Thymus (tissue), 11 donors: Measurements from ENCODE around the gene MAP2K5. TPM values are rescaled to one million over a fixed set of nuclear protein-coding genes. Genes with fewer than 3 reads are reported as not detected.

Experiments
- DNase-seq, 9 donors: peaks; one replicate each; pipeline ENCODE4 v3.0.0-alpha.2; 2013; ENCODE audit warnings: low spot score in 9 of 9, low read depth in 6 of 9, missing footprints in 1 of 9
- H3K27ac ChIP-seq, 2 donors: one replicate each; pipeline ENCODE4 v1.5.1; 2013; ENCODE audit warnings: control low read depth in 1 of 2, low read depth in 1 of 2, low read length in 1 of 2, mild to moderate bottlenecking in 1 of 2, moderate library complexity in 1 of 2
- H3K27me3 ChIP-seq, 2 donors: one replicate each; pipeline ENCODE4 v1.5.1; 2013; ENCODE audit warnings: low read length in 1 of 2; ENCODE audit not compliant: control insufficient read depth in 2 of 2, insufficient read depth in 1 of 2
- H3K36me3 ChIP-seq, 2 donors: one replicate each; pipeline ENCODE4 v1.5.1; 2013; ENCODE audit warnings: low read length in 1 of 2, mild to moderate bottlenecking in 1 of 2, moderate library complexity in 1 of 2; ENCODE audit not compliant: control insufficient read depth in 2 of 2, insufficient read depth in 2 of 2
- H3K4me1 ChIP-seq, 2 donors: one replicate each; pipeline ENCODE4 v1.5.1; 2013; ENCODE audit warnings: low read length in 2 of 2; ENCODE audit not compliant: control insufficient read depth in 2 of 2, insufficient read depth in 2 of 2
- H3K4me3 ChIP-seq, 2 donors: one replicate each; pipeline ENCODE4 v1.5.1; 2013; ENCODE audit warnings: low read length in 2 of 2, control low read depth in 1 of 2, mild to moderate bottlenecking in 1 of 2
- H3K9me3 ChIP-seq, 2 donors: one replicate each; pipeline ENCODE4 v1.5.1; 2013; ENCODE audit warnings: low read length in 1 of 2, mild to moderate bottlenecking in 1 of 2; ENCODE audit not compliant: control insufficient read depth in 2 of 2, insufficient read depth in 1 of 2
- WGBS: extraction: QIAGEN DNeasy Blood & Tissue Kit; methylation state at CpG from one replicate; pipeline ENCODE4 v1.1.7; 2013; 5-methylcytosine and 5-hydroxymethylcytosine counted together
- polyA plus RNA-seq: library from polyadenylated mRNA; stranded (reverse); fragments of 200-250 nt; gene quantifications from one replicate; pipeline ENCODE4 v1.2.3, GENCODE V29; 2013
- total RNA-seq: library from RNA; stranded (reverse); fragments of 120-200 nt; gene quantifications from one replicate; pipeline ENCODE4 v1.2.4, GENCODE V29; 2013
- donor health status: healthy.

Gene MAP2K5
- total and polyA plus RNA-seq, 2 donors = 9.4 to 16.3 TPM

DNA sequence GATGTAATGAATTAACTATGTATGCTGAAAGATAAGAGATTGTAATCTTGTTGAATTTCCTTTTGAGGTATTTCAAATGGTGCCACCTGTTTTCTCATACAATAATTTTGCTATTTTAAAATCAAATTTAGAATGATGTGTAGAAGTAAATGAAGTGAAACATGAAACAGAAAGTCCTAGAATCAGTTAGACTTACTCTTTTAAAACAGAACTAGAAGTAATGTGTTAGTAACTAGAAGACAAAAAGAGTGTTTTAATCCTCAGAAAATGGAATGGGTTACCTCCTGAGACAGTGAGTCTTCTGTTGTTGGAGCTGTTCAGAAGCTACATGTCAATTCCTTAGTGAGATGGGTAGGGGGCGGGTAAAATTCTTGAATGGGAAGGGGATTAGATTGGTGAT is 8.1 kb upstream of the MAP2K5 start:
- H3K27ac ChIP-seq = peak overlapping the region in 1 of 2 donors; percentile 45
- no peaks in the 10 kb centered on the region for H3K36me3 ChIP-seq
- 86% methylated on average over 1 of the region's 1 CpG for WGBS
- no peak overlapping the region for H3K4me3 ChIP-seq
- no peaks in the 10 kb centered on the region for H3K27me3 ChIP-seq
- H3K9me3 ChIP-seq = no peaks in the 10 kb centered on the region
- DNase-seq = peak in 1 of 9 donors; percentile 28
- H3K4me1 ChIP-seq = peaks cover 0 to 3% of the 10 kb centered on the region in 2 donors

DNA sequence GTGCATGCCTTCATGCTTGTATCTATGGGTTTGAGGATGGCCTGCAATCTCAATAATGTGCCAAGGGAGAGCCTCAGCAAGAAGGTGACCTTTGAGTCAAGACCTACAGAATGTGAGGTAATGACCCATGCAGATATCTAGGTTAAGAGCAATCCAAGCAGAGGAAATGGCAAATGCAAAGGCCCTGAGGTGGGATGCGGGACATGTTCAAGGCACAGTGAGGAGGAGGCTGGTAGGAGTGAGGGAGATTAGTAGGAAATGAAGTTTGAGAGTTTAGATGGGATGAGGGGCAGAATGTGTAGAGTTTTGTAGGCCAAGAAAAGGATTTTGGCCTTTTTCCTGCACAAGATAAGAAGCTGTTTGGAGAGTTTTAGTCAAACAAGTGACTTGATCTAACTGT is 4.7 kb upstream of the MAP2K5 start:
- Histone ChIP-seq H3K27me3 (no peaks in the 10 kb centered on the region), H3K36me3 (no peaks in the 10 kb centered on the region), H3K9me3 (no peaks in the 10 kb centered on the region), H3K4me3 (no peak overlapping the region), H3K4me1 (peaks cover 3% of the 10 kb centered on the region in 2 donors), H3K27ac (no peak overlapping the region)
- DNase-seq = no peak
- WGBS = 100% methylated on average over 1 of the region's 1 CpG

DNA sequence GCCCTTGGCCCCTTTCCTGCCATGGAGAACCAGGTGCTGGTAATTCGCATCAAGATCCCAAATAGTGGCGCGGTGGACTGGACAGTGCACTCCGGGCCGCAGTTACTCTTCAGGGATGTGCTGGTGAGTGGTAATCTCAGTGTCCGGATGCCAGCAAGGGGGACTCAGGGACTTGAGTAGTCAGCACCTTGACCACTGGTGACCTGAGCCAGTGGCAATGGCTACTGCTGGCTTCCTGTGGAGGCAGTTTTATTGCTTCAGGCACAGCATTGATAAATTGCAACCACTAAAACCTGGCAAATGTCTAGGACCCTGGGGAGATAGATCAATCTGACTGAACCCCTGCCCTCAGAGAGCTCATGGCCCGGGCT is 830 bp downstream of the MAP2K5 start:
- H3K4me1 ChIP-seq = peaks cover 34 to 38% of the 10 kb centered on the region in 2 donors
- H3K36me3 ChIP-seq = peaks cover 0 to 14% of the 10 kb centered on the region in 2 donors
- H3K27ac ChIP-seq = peak overlapping the region in 1 of 2 donors; percentile 86
- H3K27me3 ChIP-seq = no peaks in the 10 kb centered on the region
- 65% methylated on average over 7 of the region's 7 CpGs for WGBS
- no peak for DNase-seq
- H3K9me3 ChIP-seq = no peaks in the 10 kb centered on the region
- H3K4me3 ChIP-seq = peak overlapping the region; percentile 81 to 92

DNA sequence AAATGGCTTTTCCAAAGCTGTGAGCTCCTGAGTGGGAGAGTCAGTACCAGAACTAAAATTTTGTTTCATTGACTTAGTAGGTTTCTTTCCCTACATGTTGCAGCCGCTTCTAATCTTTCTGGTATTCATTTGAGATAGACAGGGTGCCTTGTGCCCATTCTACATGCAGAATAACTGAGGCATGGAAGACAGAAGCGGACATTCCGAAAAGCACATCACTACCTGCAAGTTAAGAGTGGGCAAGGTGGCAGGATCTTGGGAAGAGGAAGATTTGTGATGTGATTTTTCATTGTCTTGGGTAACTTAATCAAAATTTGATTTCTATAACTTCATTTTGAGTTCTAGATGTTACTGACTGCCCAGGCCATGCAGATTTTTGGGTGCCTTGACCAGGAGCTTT is 2.0 kb downstream of the MAP2K5 start:
- H3K36me3 ChIP-seq = peaks cover 0 to 14% of the 10 kb centered on the region in 2 donors
- no peak for DNase-seq
- H3K4me1 ChIP-seq = peaks cover 38% of the 10 kb centered on the region in 2 donors
- peak overlapping the region in 1 of 2 donors; percentile 24 for H3K4me3 ChIP-seq
- H3K27me3 ChIP-seq = no peaks in the 10 kb centered on the region
- WGBS = 99% methylated on average over 3 of the region's 3 CpGs
- peak overlapping the region in 1 of 2 donors; percentile 86 for H3K27ac ChIP-seq
- no peaks in the 10 kb centered on the region for H3K9me3 ChIP-seq

DNA sequence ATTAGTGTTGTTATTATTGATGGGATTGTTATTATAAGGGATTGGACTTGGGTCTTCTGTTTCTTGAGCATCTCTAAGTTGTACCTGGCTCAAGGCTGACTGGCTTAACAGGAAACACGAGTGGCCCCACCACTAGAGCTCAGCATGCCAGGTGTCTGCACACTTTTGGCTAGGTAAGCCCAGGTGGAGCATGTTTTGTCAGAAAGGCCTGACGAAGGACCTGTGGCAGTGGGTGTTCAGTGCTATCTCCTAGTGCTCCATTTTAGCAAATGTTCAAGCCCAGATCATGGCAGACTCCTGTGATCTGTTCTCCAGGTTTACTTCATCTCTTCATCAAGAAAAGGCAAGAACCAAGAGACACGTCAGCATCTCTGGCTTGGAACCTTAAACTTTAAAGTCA is 3.4 kb downstream of the MAP2K5 start:
- no peaks in the 10 kb centered on the region for H3K9me3 ChIP-seq
- peak overlapping the region in 1 of 2 donors; percentile 5 for H3K4me3 ChIP-seq
- peak overlapping the region; percentile 36 to 86 for H3K27ac ChIP-seq
- WGBS = 90% methylated on average over 3 of the region's 3 CpGs
- H3K27me3 ChIP-seq = no peaks in the 10 kb centered on the region
- H3K4me1 ChIP-seq = peaks cover 38% of the 10 kb centered on the region in 2 donors
- no peak for DNase-seq
- H3K36me3 ChIP-seq = peaks cover 3 to 20% of the 10 kb centered on the region in 2 donors

DNA sequence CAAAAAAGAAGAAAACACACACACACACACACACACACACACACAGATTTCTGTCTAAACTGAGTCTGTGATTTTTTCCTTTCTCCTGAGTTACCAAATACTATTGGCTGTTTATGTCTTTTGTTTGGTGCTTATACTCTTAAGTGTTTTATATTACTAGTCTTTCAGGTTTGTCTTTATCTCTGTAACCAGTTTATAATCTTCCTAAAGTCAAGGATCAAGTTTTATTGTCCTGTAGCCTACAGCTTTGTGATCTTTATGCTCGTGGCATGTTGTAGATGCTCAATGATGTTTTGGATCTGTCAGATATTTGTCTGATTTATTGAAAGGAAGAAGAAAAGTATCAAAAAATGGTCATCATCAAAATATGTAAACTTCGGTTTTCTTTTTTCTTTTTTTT is 4.6 kb downstream of the MAP2K5 start:
- peaks cover 35 to 38% of the 10 kb centered on the region in 2 donors for H3K4me1 ChIP-seq
- DNase-seq = no peak
- no peaks in the 10 kb centered on the region for H3K27me3 ChIP-seq
- no peak overlapping the region for H3K27ac ChIP-seq
- peaks cover 6 to 27% of the 10 kb centered on the region in 2 donors for H3K36me3 ChIP-seq
- H3K4me3 ChIP-seq = no peak overlapping the region
- 97% methylated on average over 2 of the region's 2 CpGs for WGBS
- no peaks in the 10 kb centered on the region for H3K9me3 ChIP-seq

DNA sequence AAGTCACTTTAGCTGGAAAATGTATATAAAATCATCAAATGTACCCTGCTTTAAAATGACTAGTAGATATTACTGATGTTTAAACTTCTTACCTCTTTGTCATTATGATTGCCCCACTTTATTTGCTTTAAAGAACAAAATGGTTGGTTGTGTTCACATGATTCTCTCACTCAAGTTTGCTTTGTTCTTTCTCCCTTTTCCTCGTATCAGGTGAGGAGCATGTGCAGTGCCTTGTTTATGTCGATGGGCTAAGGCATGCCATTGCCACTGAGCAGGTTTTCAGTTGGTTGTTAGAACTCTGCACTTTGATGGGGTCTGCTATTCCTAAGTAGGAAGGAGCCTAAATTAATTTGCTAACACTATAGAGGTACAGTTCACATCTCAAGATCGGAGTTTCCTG is 5.3 kb downstream of the MAP2K5 start:
- Histone ChIP-seq H3K4me1 (peaks cover 35 to 38% of the 10 kb centered on the region in 2 donors), H3K9me3 (no peaks in the 10 kb centered on the region), H3K27ac (no peak overlapping the region), H3K27me3 (no peaks in the 10 kb centered on the region), H3K4me3 (no peak overlapping the region), H3K36me3 (peaks cover 6 to 28% of the 10 kb centered on the region in 2 donors)
- WGBS = 86% methylated on average over 3 of the region's 3 CpGs
- no peak for DNase-seq

DNA sequence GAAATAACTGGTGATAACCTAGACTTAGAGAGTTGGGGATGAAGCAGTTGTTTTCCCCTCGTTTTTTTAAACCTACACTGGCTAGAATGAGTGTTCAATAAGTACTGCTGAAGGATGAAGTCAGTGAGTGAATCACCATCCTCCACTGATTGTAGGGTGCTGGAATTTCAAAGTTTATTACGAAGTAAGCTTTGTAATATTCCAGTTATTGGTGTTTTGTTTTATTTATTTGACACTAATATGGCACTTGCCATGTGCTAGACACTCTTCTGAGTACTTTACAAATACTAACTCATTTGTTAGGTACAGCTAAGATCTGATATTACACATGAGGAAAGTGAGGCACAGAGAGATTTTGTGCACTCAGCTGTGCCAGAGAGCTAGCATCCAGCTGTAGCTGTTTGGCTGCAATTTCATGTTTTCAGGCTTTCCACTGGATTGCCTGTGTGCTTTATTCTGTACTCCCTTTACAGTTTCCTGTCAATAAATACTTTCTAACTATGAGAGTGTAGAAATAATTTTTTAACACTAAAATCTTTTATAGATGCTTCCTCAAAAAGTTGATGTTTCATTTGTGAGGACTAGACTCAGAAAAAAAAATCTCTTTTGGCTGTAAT is 5.8 kb downstream of the MAP2K5 start:
- H3K27me3 ChIP-seq = no peaks in the 10 kb centered on the region
- H3K36me3 ChIP-seq = peaks cover 6 to 33% of the 10 kb centered on the region in 2 donors
- no peak overlapping the region for H3K4me3 ChIP-seq
- H3K27ac ChIP-seq = no peak overlapping the region
- 98% methylated on average over 2 of the region's 2 CpGs for WGBS
- H3K4me1 ChIP-seq = peaks cover 33 to 34% of the 10 kb centered on the region in 2 donors
- no peak for DNase-seq
- H3K9me3 ChIP-seq = no peaks in the 10 kb centered on the region

DNA sequence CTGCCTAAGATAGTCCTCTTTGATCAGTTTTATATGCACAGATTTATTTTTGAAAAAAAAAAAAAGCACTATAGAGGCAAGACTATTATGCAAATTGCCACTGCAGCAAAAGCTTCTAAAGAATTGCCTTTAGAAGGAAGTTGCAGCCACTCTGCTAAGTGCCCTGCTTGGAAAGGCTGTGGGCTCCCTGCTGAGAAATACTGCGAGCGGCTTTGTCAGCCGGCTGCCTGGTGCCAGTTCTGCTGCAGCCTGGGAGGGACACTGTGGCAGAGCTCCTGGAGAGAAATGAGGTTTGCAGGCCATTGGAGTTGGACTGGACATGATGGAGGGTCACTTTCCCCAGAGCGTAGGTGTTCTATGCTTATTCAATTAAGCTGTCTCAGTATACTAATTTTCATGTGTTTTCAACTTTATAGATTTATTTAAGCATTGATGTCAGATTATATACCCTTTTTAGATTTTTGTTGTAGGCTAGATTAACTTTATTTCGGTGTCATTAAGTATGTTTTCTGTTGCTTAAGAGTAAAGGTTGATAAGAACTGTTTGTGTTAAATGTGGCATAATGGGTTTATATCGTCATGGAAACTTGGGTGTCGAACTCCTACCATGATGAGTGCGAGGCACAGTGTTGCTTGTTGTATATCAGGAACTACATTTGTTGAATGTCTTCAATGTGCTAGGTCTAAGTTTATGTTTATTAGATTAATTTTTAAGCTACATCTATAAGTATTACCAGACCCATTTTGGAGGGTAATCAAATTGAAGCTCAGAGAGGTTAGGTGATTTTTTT is 6.6 kb downstream of the MAP2K5 start:
- no peaks in the 10 kb centered on the region for H3K27me3 ChIP-seq
- no peaks in the 10 kb centered on the region for H3K9me3 ChIP-seq
- 92% methylated on average over 8 of the region's 8 CpGs for WGBS
- H3K27ac ChIP-seq = no peak overlapping the region
- DNase-seq = no peak
- H3K4me1 ChIP-seq = peaks cover 28 to 29% of the 10 kb centered on the region in 2 donors
- no peak overlapping the region for H3K4me3 ChIP-seq
- peaks cover 6 to 34% of the 10 kb centered on the region in 2 donors for H3K36me3 ChIP-seq
